ENCODE results near the gene PAK6. TPM values are rescaled to one million over a fixed set of nuclear protein-coding genes. Genes with fewer than 3 reads are reported as not detected.

Gene PAK6
- polyA plus RNA-seq, 3 donors = 0.03 TPM; not detected in 2

- H3K4me3 Mint-ChIP-seq = no peak overlapping the region
- DNase-seq = no peak
- intact Hi-C loops (cut with micrococcal nuclease) = no loop called here
- H3K9me3 Mint-ChIP-seq = peaks cover 0 to 3% (median 2%) of the 10 kb centered on the region in 7 donors
- no peak overlapping the region for H3K4me2 ChIP-seq (replicated peaks; ENCODE audit: extremely low read depth, low read length, poor library complexity, severe bottlenecking)
- H3K4me1 ChIP-seq (ENCODE audit: control insufficient read depth in 1 of 2, insufficient read depth in 2 of 2, low read length in 2 of 2) = peaks cover 10 to 15% of the 10 kb centered on the region in 2 donors
- H3K27ac ChIP-seq (ENCODE audit: low read depth in 1 of 2, low read length in 2 of 2) = no peak overlapping the region
- WGBS (ENCODE audit: insufficient coverage) = no CpG with 5 or more reads among the region's 4 CpGs
- H3K9ac ChIP-seq (ENCODE audit: insufficient read depth, low read length, poor library complexity, severe bottlenecking) = no peak overlapping the region
- H2AFZ ChIP-seq (ENCODE audit: insufficient read depth, low read depth, low read length, poor library complexity, severe bottlenecking) = no peak overlapping the region
- H3K27me3 Mint-ChIP-seq (ENCODE audit: low read depth in 3 of 3) = peaks cover 33 to 48% (median 36%) of the 10 kb centered on the region in 3 donors
- no peaks in the 10 kb centered on the region for H4K20me1 ChIP-seq (ENCODE audit: insufficient read depth, low read length)
- H3K27ac Mint-ChIP-seq = no peak overlapping the region
- H3K79me2 ChIP-seq (ENCODE audit: insufficient read depth, low read length) = no peaks in the 10 kb centered on the region
- H3K4me3 ChIP-seq (replicated peaks in 1 of 3; ENCODE audit: low read depth in 2 of 3, low read length in 3 of 3) = no peak overlapping the region
- H3K4me1 Mint-ChIP-seq = peaks cover 8% of the 10 kb centered on the region
- peaks cover 0 to 6% of the 10 kb centered on the region in 2 donors for H3K9me3 ChIP-seq (replicated peaks in 1 of 2; ENCODE audit: control insufficient read depth in 1 of 2, insufficient read depth in 1 of 2, low read length in 2 of 2)
- H3K27me3 ChIP-seq (ENCODE audit: control insufficient read depth in 2 of 2, insufficient read depth in 2 of 2, low read length in 2 of 2) = peaks cover 21 to 32% of the 10 kb centered on the region in 2 donors
- H3K36me3 Mint-ChIP-seq = peaks cover 4 to 6% of the 10 kb centered on the region in 2 donors
- no peak for TF ChIP-seq CTCF (IDR thresholded peaks at IDR 0.05)
- no peaks in the 10 kb centered on the region for H3K36me3 ChIP-seq (replicated peaks in 1 of 2; ENCODE audit: control insufficient read depth in 1 of 2, insufficient read depth in 2 of 2, low read length in 2 of 2)
Observed at GRCh38 chr15:40255033-40255432, 16.2 kb downstream of the PAK6 start.

- Mint-ChIP-seq H3K27ac (peak overlapping the region in 4 of 7 donors; percentile 41 to 73 (median 61)), H3K27me3 (ENCODE audit: low read depth in 3 of 3) (peaks cover 24 to 35% (median 27%) of the 10 kb centered on the region in 3 donors), H3K9me3 (peaks cover 0 to 3% (median 2%) of the 10 kb centered on the region in 7 donors), H3K36me3 (peaks cover 4 to 6% of the 10 kb centered on the region in 2 donors), H3K4me1 (peaks cover 8% of the 10 kb centered on the region), H3K4me3 (no peak overlapping the region)
- H3K4me1 ChIP-seq (ENCODE audit: control insufficient read depth in 1 of 2, insufficient read depth in 2 of 2, low read length in 2 of 2) = peaks cover 10 to 15% of the 10 kb centered on the region in 2 donors
- DNase-seq = peak; percentile 53 to 75 (median 57)
- intact Hi-C loops (cut with micrococcal nuclease) = no loop called here
- 85% methylated on average over 17 of the region's 17 CpGs for whole genome bisulfite sequencing (ENCODE audit: insufficient coverage)
- H3K36me3 ChIP-seq (replicated peaks in 1 of 2; ENCODE audit: control insufficient read depth in 1 of 2, insufficient read depth in 2 of 2, low read length in 2 of 2) = no peaks in the 10 kb centered on the region
- H3K27ac ChIP-seq (ENCODE audit: low read depth in 1 of 2, low read length in 2 of 2) = no peak overlapping the region
- H3K9ac ChIP-seq (ENCODE audit: insufficient read depth, low read length, poor library complexity, severe bottlenecking) = no peak overlapping the region
- H3K4me3 ChIP-seq (replicated peaks in 1 of 3; ENCODE audit: low read depth in 2 of 3, low read length in 3 of 3) = no peak overlapping the region
- peaks cover 0 to 6% of the 10 kb centered on the region in 2 donors for H3K9me3 ChIP-seq (replicated peaks in 1 of 2; ENCODE audit: control insufficient read depth in 1 of 2, insufficient read depth in 1 of 2, low read length in 2 of 2)
- H3K79me2 ChIP-seq (ENCODE audit: insufficient read depth, low read length) = no peaks in the 10 kb centered on the region
- no peaks in the 10 kb centered on the region for H4K20me1 ChIP-seq (ENCODE audit: insufficient read depth, low read length)
- no peak for TF ChIP-seq CTCF (IDR thresholded peaks at IDR 0.05)
- H3K4me2 ChIP-seq (replicated peaks; ENCODE audit: extremely low read depth, low read length, poor library complexity, severe bottlenecking) = no peak overlapping the region
- peak overlapping the region; percentile 21 for H2AFZ ChIP-seq (ENCODE audit: insufficient read depth, low read depth, low read length, poor library complexity, severe bottlenecking)
- H3K27me3 ChIP-seq (ENCODE audit: control insufficient read depth in 2 of 2, insufficient read depth in 2 of 2, low read length in 2 of 2) = peaks cover 16 to 23% of the 10 kb centered on the region in 2 donors
Observed at GRCh38 chr15:40256638-40257235, 17.9 kb downstream of the PAK6 start.
